ENCODE data around the gene WBP1L.
"Not testable (repeated sequence)": the region's sequence is repeated elsewhere in the genome, so short reads cannot be mapped to it uniquely, and the experiment has no call there.

The WBP1L gene

GRCh38 chr10:102726274-102726673 lies 17.5 kb upstream of the WBP1L start:
- DNase-seq: no peak

GRCh38 chr10:102727037-102727818 lies 16.5 kb upstream of the WBP1L start:
- DNase-seq: no peak

GRCh38 chr10:102729029-102730026 lies 14.4 kb upstream of the WBP1L start:
- peak; percentile 46 for DNase-seq

- DNase-seq: no peak
These were observed 12.4 kb upstream of the WBP1L start for GRCh38 chr10:102731222-102731800.

- no peak for DNase-seq
These were observed 11.1 kb upstream of the WBP1L start for GRCh38 chr10:102732661-102733060.

- DNase-seq: no peak
These were observed 8.6 kb upstream of the WBP1L start for GRCh38 chr10:102735065-102735562.

- DNase-seq: no peak
These were observed 5.0 kb upstream of the WBP1L start for GRCh38 chr10:102738692-102739121.

GRCh38 chr10:102740229-102740628 lies 3.5 kb upstream of the WBP1L start:
- no peak for DNase-seq

GRCh38 chr10:102741726-102742237 lies 2.0 kb upstream of the WBP1L start:
- no peak for DNase-seq

GRCh38 chr10:102742313-102742712 lies 1.4 kb upstream of the WBP1L start:
- DNase-seq: not testable (repeated sequence)

GRCh38 chr10:102743078-102743587 lies 615 bp upstream of the WBP1L start:
- no peak for DNase-seq

GRCh38 chr10:102744374-102745051 lies 765 bp downstream of the WBP1L start:
- DNase-seq: peak; percentile 19

- no peak for DNase-seq
These were observed 1.4 kb downstream of the WBP1L start for GRCh38 chr10:102745157-102745556.

- no peak for DNase-seq
These were observed 8.7 kb downstream of the WBP1L start for GRCh38 chr10:102752266-102752930.

GRCh38 chr10:102752934-102753664 lies 9.4 kb downstream of the WBP1L start:
- no peak for DNase-seq

- DNase-seq: no peak
These were observed 10.0 kb downstream of the WBP1L start for GRCh38 chr10:102753718-102754117.

- DNase-seq: no peak
These were observed 13.6 kb downstream of the WBP1L start for GRCh38 chr10:102757323-102757722.

- DNase-seq: no peak
These were observed 14.6 kb downstream of the WBP1L start for GRCh38 chr10:102758240-102758932.

- not testable (repeated sequence) for DNase-seq
These were observed 15.2 kb downstream of the WBP1L start for GRCh38 chr10:102758933-102759262.

Data from stimulated activated CD4-positive, alpha-beta T cell treated with anti-CD3 and anti-CD28 coated beads, Interleukin-1b, Interleukin-23, amount 100 ng/mL, for 48 hours (primary cell).